ENCODE measurements around the gene C4orf36.

The C4orf36 gene

DNA sequence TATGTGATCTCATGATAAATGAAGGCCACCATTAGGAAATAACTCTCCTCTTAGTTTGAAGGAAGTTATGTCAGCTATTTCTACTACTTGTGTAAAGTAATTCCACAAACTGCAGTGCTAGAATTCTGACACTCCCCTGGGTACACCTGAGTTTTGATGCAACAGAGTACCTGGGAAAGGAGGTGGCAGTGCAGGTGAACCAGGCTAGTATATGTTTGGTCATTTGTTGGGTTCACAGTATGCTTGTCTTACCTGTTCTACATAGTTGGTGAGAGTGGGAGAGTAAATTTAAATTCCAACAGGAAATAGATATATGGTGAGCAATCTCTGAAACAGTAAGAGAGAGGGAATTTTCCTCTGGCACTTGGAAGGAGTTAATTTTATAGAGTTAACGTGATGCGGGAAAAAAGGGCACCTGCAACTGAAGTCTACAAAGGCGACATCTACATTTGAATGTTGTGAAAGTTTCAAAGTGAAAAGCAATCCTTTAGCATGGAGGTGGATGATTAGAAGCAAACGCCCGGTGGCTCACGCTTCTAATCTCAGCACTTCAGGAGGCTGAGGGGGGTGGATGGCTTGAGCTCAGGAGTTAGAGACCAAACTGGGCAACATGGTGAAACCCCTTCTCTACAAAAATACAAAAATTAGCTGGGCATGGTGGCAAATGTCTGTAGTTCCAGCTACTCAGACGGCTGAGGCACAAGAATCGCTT, 34.7 kb downstream of the C4orf36 start:
- no peak for DNase-seq (ENCODE audit: low spot score)

GRCh38 chr4:86856896-86857295, 35.3 kb downstream of the C4orf36 start:
- DNase-seq (ENCODE audit: low spot score), result no peak

DNA sequence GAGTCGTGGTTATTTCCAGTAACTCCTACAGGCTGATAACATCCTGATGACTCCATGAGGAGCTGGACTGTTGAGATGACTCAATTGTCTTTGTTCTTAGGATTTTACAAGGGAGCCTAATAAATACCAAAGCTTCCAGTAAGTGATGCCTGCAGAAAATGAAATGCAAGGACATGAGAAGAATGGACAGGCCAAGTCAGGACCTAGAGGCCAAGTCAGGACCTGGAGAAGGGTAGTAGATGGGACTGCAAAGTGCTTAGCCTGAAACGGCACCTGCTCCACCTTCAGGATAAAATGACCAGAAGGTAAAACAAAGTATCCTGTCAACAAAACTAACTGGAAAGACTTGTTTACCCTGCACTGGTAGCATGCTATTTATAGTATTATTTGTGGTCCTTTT, 36.6 kb downstream of the C4orf36 start:
- DNase-seq (ENCODE audit: low spot score), result peak; percentile 66

DNA sequence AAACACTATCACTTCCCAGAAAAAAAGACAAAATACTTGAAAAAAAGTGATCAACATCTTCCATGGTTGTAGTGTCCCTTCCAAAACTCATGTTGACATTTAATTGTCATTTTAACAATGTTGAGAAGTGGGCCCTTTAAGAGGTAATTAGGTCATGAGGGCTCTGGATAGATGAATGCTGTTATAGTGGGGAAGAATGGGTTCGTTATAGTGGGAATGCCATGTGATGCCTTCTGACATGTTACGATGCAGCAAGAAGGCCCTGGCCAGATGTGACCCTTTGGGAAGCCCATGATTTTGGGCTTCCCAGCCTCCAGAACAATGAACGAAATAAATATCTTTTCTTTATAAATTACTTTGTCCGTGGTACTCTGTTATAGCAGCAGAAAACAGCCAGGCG, 39.0 kb downstream of the C4orf36 start:
- no peak for DNase-seq (ENCODE audit: low spot score)

DNA sequence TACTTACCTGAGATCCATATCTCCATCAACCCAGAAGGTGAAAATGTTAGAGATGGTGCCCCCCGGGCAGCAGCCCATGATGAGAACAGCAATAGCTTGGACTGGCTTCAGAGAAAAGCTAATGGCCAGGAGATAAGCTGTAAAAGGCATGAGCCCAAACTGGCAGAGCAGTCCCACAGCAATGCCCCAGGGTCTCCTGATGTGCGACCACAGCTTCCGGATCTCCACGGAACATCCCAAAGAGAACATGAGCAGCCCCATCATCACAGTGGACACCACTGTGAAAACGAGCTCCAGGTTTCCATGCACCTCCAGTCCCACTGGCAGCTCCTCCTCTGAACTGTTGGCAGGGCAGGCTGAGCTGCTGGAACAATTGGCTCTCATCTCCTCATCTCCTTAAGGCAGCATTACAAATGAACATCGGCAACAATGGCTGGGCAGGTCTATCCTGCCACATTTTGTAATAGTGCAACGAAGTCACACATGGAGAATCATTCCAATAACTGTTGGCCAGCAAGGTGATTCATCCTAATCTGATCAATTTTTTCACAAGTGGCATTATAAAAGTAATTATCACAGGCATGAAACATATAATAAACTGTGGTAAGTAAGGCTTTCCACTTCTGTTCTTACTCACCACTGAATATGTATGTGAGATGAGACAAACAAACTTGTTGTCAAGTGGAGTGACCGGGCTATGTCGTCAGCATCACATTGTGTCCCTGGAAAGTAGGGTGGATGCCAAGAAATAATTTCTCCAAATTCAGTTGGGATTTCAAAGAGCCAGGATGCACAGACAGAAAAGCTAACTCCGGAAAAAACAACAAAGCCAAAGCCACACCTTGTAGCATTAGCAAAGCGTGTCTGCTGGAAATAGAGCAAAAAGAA, 43.2 kb downstream of the C4orf36 start, which contains the start of gene SLC10A6:
SLC10A6 (minus strand) TSS at position 653 of the 888 bp plus-strand sequence; CDS start at position 384, 269 bp downstream.
- peak; percentile 23 for DNase-seq (ENCODE audit: low spot score)

DNA sequence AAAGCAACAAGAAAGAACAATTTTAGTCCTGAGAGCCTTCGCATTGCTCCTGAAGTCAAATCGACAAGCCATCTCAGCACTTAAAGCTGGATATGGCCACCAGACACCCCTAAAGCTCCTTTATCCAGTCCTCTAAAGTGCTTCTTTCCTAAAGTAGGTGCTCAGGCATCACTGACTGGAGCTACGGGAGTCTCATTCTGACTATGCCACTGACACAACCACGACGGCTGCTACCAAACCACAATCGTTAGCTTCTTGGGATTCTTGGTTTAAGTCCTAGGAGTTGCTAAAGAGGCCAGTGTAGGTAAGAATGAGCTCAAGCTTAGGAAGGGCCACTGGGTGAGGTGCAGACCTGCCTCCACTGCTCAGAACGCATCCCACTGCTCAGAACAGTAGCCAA, 44.1 kb downstream of the C4orf36 start:
- peak; percentile 19 for DNase-seq (ENCODE audit: low spot score)

DNA sequence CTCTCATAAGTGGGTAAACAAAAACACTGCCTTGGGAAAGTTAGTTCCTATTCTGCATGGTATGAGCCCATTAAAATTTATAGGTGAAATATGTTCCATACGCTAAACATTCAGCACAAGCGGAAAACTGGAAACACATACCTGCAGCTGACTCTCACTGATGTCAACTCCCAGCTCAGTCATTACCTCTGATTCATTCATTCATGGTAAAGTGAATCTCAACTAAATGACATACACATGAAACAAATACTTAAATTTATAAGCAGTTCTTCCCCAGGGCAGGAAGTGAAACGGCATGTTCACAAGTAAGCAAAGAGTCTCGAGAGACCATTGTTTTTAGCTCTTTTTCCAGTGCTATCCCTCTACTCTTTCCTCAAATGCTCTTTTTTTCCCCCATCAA, 44.7 kb downstream of the C4orf36 start:
- no peak for DNase-seq (ENCODE audit: low spot score)

DNA sequence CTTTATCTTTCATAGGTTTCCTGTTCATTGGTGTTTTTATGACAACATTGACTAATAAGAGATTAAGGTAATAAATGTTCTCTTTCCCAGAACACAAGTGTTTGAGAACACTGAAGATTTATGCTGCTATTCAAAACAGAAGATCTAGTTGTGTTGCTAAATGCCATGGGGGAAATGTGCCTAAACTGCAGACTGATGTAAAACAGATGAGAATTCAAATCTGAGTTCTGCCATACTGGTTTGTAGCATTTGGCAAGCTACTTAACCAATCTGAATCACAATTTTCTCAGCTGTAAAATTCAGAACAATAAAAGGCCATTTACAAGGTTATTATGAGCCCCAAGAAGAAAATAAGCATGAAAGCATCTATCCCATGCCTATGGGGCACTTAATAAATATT, 45.3 kb downstream of the C4orf36 start:
- DNase-seq (ENCODE audit: low spot score), result peak; percentile 16

- DNase-seq (ENCODE audit: low spot score), result no peak
Measured at GRCh38 chr4:86845593-86845992, 46.6 kb downstream of the C4orf36 start.

DNA sequence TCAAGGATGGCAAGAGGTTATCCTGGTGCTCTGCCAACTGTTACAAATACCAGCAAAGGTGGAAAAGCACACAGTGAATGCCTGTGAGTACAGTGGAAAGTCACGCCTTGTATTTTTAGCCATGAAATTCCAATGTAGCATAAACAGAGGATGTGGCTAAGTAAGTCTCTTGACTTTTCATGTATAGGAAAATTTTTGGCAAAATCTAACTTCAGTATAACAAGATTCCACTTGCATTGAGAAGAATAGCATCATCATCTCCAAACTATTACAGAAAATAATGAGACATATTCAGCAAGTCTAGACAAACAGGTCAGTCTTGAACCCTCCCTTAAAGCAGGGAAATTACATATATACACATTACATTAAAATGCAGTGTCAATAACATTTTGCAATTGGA, 50.9 kb downstream of the C4orf36 start:
- DNase-seq (ENCODE audit: low spot score), result no peak

GRCh38 chr4:86840858-86841257, 51.4 kb downstream of the C4orf36 start:
- DNase-seq (ENCODE audit: low spot score), result peak; percentile 17

DNA sequence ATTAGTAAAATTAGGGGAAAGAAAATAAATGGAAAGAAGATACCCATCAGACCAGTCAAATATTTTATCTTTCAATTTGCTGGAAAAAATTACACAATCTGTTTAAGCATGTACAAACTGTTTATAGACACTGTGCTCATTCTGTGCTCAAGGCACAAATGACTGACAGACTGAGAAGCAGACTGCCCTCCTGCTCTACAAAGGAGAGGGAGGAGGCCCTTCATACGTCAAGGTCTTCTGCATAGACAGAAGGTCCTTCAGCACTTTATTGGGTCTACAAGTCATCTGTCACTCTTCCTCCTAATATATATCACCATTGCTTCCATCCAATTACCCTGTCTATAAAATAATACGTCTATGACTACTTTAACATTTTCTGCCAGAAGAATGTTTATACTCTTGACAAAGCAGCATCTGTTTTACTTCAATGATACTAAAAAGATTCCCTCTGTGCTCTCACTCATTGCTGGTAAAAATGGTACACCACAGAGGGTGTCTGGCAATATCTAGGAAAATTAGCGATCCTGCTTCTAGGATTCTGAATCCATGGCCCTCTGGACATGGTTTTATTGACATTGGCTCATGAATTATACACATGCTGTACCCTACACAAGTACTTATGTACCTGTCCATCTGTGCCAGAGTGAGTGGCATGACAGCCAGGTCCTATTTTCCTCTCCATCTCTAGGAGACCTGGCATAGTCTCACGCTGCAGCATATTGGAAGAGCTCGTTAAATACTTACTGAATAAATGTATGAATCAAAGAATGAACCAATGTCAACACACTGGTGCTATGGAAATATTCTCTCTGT, 54.3 kb downstream of the C4orf36 start:
- no peak for DNase-seq (ENCODE audit: low spot score)

DNA sequence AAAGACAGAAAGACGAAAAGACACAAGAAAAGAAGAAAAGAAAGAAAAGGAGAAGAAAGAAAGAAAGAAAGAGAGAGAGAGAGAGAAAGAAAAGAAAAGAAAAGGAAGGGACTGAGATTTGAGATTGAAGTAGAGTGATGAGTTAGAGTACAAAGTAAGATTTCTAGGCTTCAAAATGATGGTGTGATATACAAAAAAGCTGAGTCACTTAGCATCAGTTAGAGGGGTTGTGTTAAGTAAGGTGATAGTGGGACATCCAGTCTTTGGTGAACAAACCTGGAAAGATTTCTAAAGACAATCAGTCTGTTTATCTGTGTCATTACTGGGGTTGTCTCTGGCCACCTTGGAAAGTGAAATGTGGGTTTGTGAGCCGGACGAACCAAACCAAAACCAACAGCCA, 56.5 kb downstream of the C4orf36 start:
- no peak for DNase-seq (ENCODE audit: low spot score)

- DNase-seq (ENCODE audit: low spot score), result peak; percentile 57
Measured at GRCh38 chr4:86834901-86835300, 57.3 kb downstream of the C4orf36 start.

DNA sequence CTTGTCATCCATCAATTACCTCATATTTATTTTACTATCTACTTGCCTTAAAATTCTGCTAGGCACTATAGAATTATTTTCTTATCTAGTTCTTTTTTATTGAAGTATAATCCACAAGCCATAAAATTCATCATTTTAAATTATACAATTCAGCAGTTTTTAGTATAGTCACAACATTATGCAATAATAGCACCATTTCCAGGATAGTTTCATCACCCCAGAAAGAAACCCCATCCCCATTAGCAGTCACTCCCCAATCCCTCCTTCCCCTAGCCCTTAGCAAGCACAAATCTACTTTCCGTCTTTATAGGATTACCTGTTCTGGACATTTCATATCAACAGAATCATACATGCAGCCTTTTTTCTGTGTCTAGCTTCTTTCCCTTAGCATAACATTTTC, 58.6 kb downstream of the C4orf36 start:
- no peak for DNase-seq (ENCODE audit: low spot score)

GRCh38 chr4:86831262-86832130, 60.7 kb downstream of the C4orf36 start:
- peak; percentile 80 for DNase-seq (ENCODE audit: low spot score)

Measured in AG20443 (cell line).